Measurements from ENCODE around the gene BFSP2. TPM values are rescaled to one million over a fixed set of nuclear protein-coding genes. Genes with fewer than 3 reads are reported as not detected.
"Not testable (repeated sequence)": the region's sequence is repeated elsewhere in the genome, so short reads cannot be mapped to it uniquely, and the experiment has no call there.

Gene BFSP2
- total RNA-seq, 1 experiment from 2014 or later = 0.67 TPM

GRCh38 chr3:133479895-133480669, 80.2 kb downstream of the BFSP2 start:
- H3K27ac ChIP-seq (ENCODE audit: low read length) = peak overlapping the region; percentile 73
- no peaks in the 10 kb centered on the region for H3K36me3 ChIP-seq (ENCODE audit: control insufficient read depth, insufficient read depth, low read length)
- ATAC-seq = peak; percentile 89
- in situ Hi-C loops (cut with HindIII; ENCODE audit: low pct_unique_long_range_greater_than_20kb, low sequenced_read_pairs) = no loop called here
- H3K9me3 ChIP-seq (ENCODE audit: control insufficient read depth, insufficient read depth, low read depth, low read length) = no peaks in the 10 kb centered on the region
- intact Hi-C loops (cut with micrococcal nuclease; ENCODE audit: unreplicated experiment) = no loop called here
- no peak for TF ChIP-seq REST (IDR thresholded peaks at IDR 0.05; ENCODE audit: insufficient read depth in 1 of 2, low read depth in 2 of 2, low read length in 1 of 2)
- TF ChIP-seq SIN3A (IDR thresholded peaks at IDR 0.05; ENCODE audit: borderline replicate concordance, insufficient read depth, low read depth, low read length) = no peak
- TF ChIP-seq CTCF (IDR thresholded peaks at IDR 0.05) = no peak
- 0 out of 2 replicates have a peak, but pooled peaks have one; percentile 40 for TF ChIP-seq POLR2AphosphoS5 (IDR thresholded peaks at IDR 0.05; ENCODE audit: low read depth, low read length)
- H3K4me3 ChIP-seq (ENCODE audit: low read depth in 2 of 2, low read length in 2 of 2) = no peak overlapping the region
- no TSS peak for BruUV-seq (replicated peaks)
- H3K27me3 ChIP-seq (ENCODE audit: control insufficient read depth, insufficient read depth, low read length) = no peaks in the 10 kb centered on the region
- ChIA-PET CTCF (interaction anchor here (1.5 kb wide), 1 partner anchor 12 kb away, joined by 4 read pairs; no protein-coding TSS in a partner anchor), POLR2A (no interaction called here)
- DNase-seq (ENCODE audit: low read depth, low spot score) = no peak
- peaks cover 7% of the 10 kb centered on the region for H3K4me1 ChIP-seq (ENCODE audit: control insufficient read depth, insufficient read depth, low read length)

- in situ Hi-C loops (cut with HindIII; ENCODE audit: low pct_unique_long_range_greater_than_20kb, low sequenced_read_pairs); H3K36me3 ChIP-seq (ENCODE audit: control insufficient read depth, insufficient read depth, low read length); CTCF ChIA-PET: not testable (repeated sequence)
These were observed 82.6 kb downstream of the BFSP2 start for GRCh38 chr3:133482474-133482873.

GRCh38 chr3:133486658-133487057, 86.8 kb downstream of the BFSP2 start:
- H3K4me3 ChIP-seq (ENCODE audit: low read depth in 2 of 2, low read length in 2 of 2) = no peak overlapping the region
- no peaks in the 10 kb centered on the region for H3K4me1 ChIP-seq (ENCODE audit: control insufficient read depth, insufficient read depth, low read length)
- no peaks in the 10 kb centered on the region for H3K9me3 ChIP-seq (ENCODE audit: control insufficient read depth, insufficient read depth, low read depth, low read length)
- H3K27ac ChIP-seq (ENCODE audit: low read length) = no peak overlapping the region
- ChIA-PET CTCF (no interaction called here), POLR2A (no interaction called here)
- H3K27me3 ChIP-seq (ENCODE audit: control insufficient read depth, insufficient read depth, low read length) = no peaks in the 10 kb centered on the region
- TF ChIP-seq POLR2AphosphoS5 (IDR thresholded peaks at IDR 0.05; ENCODE audit: low read depth, low read length) (no peak), SIN3A (IDR thresholded peaks at IDR 0.05; ENCODE audit: borderline replicate concordance, insufficient read depth, low read depth, low read length) (no peak), CTCF (IDR thresholded peaks at IDR 0.05) (no peak), TCF7L2 (IDR thresholded peaks at IDR 0.05; ENCODE audit: low read depth, low read length) (no peak), REST (IDR thresholded peaks at IDR 0.05; ENCODE audit: insufficient read depth in 1 of 2, low read depth in 2 of 2, low read length in 1 of 2) (no peak)
- intact Hi-C loops (cut with micrococcal nuclease; ENCODE audit: unreplicated experiment) (no loop called here), in situ Hi-C loops (cut with HindIII; ENCODE audit: low pct_unique_long_range_greater_than_20kb, low sequenced_read_pairs) (no loop called here)
- H3K36me3 ChIP-seq (ENCODE audit: control insufficient read depth, insufficient read depth, low read length) = no peaks in the 10 kb centered on the region
- no TSS peak for BruUV-seq (replicated peaks)
- DNase-seq (ENCODE audit: low read depth, low spot score) (no peak), ATAC-seq (no peak)

More at GRCh38 chr3:133482474-133482873, 82.6 kb downstream of the BFSP2 start:
- ATAC-seq; H3K27me3 ChIP-seq (ENCODE audit: control insufficient read depth, insufficient read depth, low read length); H3K9me3 ChIP-seq (ENCODE audit: control insufficient read depth, insufficient read depth, low read depth, low read length); POLR2A ChIA-PET; DNase-seq (ENCODE audit: low read depth, low spot score); H3K4me3 ChIP-seq (ENCODE audit: low read depth in 2 of 2, low read length in 2 of 2); H3K4me1 ChIP-seq (ENCODE audit: control insufficient read depth, insufficient read depth, low read length); intact Hi-C loops (cut with micrococcal nuclease; ENCODE audit: unreplicated experiment); H3K27ac ChIP-seq (ENCODE audit: low read length); BruUV-seq (replicated peaks): not testable (repeated sequence)

All from Panc1 (cell line).